Thyroid gland (tissue), 4 donors: ENCODE data around the gene LRCOL1.

ENCODE experiments used
- POLR2A ChIP-seq, 2 donors: fragments of 450-650 bp; IDR thresholded peaks; one replicate each; pipeline ENCODE4 v1.6.1; 2017; ENCODE audit warnings: antibody characterized with exemption in 2 of 2, mild to moderate bottlenecking in 2 of 2, moderate library complexity in 1 of 2
- TF ChIP-seq, protein P1 (sequence below), 6 experiments: fragments of 200-600 bp in 3 of 6; fragments of 450-650 bp in 3 of 6; sonication (generic) in 3 of 6; IDR thresholded peaks; one replicate each; pipeline ENCODE4 v1.5.1; 2016 to 2019; ENCODE audit warnings: antibody characterized with exemption in 6 of 6, mild to moderate bottlenecking in 2 of 6, inconsistent platforms in 1 of 6, moderate library complexity in 1 of 6

DNA sequence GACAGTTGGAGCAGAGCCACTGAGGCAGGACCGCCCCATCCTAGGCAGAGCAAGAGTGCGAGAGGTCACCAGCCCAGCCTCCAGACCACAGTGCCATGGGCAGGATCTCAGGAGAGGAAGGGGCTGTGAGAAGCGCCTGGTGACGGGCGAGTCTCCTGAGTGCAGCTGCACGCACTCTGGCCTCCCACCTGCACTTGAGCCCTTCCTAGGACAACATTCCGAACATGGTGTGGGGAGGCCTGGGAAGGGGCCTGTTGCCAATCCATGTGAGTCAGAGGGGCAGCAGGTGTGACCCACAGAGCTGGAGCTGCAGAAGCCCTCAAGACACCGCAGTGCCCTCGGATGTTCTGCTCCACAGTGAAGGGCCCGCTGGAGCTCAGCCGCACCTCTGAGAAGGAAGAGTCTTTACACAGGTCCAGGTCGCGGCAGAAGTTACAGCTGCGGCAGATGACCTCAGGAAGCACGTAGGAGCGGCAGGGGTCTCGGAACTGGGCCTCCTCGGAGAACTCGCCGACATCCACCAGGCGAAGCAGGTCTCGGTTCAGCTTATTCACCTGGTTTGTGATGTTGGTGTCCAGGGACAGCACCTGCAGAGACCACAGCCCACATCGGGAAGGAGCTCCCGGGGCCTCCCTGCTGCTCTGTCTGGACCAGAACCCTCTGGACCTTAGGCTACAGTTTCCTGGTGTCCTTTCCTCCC is 15.5 kb upstream of the LRCOL1 start:
- TF ChIP-seq, protein P1, sequence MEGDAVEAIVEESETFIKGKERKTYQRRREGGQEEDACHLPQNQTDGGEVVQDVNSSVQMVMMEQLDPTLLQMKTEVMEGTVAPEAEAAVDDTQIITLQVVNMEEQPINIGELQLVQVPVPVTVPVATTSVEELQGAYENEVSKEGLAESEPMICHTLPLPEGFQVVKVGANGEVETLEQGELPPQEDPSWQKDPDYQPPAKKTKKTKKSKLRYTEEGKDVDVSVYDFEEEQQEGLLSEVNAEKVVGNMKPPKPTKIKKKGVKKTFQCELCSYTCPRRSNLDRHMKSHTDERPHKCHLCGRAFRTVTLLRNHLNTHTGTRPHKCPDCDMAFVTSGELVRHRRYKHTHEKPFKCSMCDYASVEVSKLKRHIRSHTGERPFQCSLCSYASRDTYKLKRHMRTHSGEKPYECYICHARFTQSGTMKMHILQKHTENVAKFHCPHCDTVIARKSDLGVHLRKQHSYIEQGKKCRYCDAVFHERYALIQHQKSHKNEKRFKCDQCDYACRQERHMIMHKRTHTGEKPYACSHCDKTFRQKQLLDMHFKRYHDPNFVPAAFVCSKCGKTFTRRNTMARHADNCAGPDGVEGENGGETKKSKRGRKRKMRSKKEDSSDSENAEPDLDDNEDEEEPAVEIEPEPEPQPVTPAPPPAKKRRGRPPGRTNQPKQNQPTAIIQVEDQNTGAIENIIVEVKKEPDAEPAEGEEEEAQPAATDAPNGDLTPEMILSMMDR (IDR thresholded peaks at IDR 0.05) = no peak
- TF ChIP-seq POLR2A (IDR thresholded peaks at IDR 0.05) = no peak
